HG03439 (cell line): Measurements from ENCODE around the gene FTO.
"Not testable (repeated sequence)": the region's sequence is repeated elsewhere in the genome, so short reads cannot be mapped to it uniquely, and the experiment has no call there.

Experiments used
- ATAC-seq: cut with Tn5 transposase; IDR thresholded peaks from one replicate; pipeline ENCODE4 v1.9.1; 2021; ENCODE audit warnings: mild to moderate bottlenecking, moderate library complexity; ENCODE audit not compliant: unreplicated experiment

FTO gene

DNA sequence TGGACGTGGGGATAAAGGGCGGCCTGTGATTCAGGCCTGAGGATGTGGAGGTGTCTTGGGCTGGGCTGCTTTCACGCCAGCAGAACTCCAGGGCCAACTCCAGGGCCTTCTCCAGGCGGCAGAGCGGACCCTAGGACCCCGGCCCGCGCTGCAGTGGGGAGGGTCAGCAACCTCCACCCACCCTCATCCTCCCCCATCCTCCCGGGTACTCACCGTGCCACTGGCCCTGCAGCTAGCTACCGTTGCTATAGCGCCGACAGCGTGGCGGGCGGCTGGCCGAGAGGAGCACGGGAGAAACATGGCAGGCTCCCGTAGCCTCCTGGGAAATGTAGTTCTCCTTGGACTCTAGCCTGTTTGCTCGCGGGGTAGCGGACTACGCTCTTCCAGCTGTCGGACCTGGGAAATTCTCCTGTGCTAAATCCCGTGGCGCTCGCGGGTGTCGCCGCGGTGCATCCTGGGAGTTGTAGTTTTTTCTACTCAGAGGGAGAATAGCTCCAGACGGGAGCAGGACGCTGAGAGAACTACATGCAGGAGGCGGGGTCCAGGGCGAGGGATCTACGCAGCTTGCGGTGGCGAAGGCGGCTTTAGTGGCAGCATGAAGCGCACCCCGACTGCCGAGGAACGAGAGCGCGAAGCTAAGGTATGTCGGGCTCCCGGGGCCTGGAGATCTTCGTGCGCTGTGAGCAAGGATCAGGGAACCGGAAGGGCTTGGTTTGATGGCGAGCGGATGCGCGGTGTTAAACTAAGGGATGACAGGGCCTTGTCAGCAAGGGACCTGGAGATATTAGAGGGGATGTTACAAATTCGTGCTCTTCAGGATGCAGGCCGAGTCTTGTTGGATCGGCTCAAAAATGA is at the start of gene FTO, which contains the start of gene RPGRIP1L:
Gene FTO, plus strand, starts transcription at position 567 of the 855 bp plus-strand sequence.
Gene RPGRIP1L, minus strand, starts transcription at position 270 of the 855 bp plus-strand sequence. CDS start 3,136 bp downstream, outside the sequence.
- ATAC-seq: peak; percentile 99

- ATAC-seq: no peak
Measured at GRCh38 chr16:53654946-53655345, 49.0 kb upstream of the FTO start.

- no peak for ATAC-seq
Measured at GRCh38 chr16:53662072-53662471, 41.9 kb upstream of the FTO start.

DNA sequence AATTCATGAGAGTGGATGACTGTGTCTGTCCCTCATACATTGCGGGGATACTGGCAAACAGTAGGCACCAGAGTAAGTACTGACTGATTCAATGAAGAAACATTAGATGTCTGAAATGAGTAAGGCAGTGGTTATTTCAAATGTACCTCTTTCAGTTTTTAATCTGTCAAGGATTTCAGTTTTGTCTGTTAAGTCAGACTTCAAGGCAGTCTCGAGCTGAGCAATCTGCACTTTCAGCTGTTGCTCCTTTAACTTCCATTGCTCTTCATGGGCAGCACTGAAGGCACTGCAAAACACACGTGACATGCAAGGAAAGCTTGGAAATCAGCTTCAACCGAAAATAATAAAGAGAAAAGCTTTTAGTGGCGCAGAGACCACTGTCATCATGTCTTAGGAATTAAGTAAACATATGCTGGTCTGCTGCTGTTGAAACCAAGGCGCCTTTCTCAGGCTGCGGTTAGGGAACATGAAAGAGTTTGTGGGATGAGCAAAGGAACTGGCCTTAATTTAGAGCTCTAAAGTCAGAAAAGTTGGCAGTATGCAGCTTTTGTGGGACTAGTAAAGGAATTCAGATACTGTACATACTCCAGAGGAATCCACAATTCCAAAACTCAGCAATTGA is 39.1 kb upstream of the FTO start:
- ATAC-seq: peak; percentile 80

GRCh38 chr16:53666786-53667415 is 37.1 kb upstream of the FTO start:
- no peak for ATAC-seq

- ATAC-seq: no peak
Measured at GRCh38 chr16:53668869-53669268, 35.1 kb upstream of the FTO start.

GRCh38 chr16:53672461-53672860 is 31.5 kb upstream of the FTO start:
- no peak for ATAC-seq

DNA sequence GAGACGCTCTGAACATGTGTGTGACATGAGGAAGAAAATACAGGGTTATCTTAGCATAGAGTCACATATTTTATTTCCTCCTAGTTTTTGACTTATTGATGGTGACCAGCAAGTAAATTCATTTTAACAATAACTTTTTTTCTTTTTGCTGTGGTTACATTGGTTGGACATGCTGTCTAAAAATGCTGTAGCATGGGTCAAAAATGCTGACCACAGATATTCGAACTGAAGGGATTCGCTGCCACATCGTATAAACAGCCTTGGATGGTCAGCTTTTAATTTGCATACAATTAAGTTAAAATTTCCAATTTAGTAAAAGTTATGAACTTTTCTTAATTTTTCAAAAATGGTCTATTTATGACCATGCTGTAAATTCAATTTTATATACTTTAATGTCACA is 30.8 kb upstream of the FTO start:
- ATAC-seq: no peak

- ATAC-seq: no peak
Measured at GRCh38 chr16:53678155-53678554, 25.8 kb upstream of the FTO start.

GRCh38 chr16:53678756-53679343 is 25.1 kb upstream of the FTO start:
- ATAC-seq: no peak

DNA sequence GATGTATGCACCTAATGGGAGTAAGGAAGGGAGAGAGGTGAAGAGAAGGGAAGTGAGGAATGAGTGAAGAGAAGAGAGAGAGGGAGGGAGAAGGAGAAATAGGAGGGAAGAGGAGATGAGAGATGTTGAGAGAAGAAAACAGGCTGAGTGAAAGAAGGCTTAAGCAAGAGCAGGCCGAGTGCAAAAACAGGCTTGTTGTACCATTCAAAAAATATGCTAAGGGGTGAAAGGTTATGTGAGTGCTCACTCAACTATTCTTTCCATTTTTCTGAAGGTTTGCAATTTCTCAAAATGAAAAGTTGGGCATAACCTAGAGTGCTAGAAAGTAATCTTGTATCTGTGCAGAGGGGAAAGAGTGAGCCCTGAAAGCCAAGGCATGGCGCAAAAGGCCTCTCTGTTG is 23.2 kb upstream of the FTO start:
- ATAC-seq: no peak

DNA sequence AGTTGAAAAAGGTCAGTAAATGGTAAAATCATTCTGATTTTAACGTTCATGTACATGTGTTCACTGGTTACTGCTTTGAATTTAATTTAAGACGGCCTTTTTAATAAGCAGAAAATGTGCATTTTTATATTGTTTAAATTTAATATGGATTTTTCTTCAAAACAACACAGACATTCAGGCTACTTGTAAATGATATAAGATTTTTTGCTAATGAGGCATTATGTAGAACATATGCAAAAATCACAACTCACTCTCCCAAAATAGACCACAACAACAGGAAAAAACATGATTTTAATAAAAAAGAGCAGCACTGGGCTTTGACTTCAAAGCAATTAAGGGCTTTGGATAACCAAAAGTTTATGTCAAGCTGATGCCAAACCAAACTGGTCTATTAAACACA is 22.6 kb upstream of the FTO start:
- ATAC-seq: no peak

- ATAC-seq: not testable (repeated sequence)
Measured at GRCh38 chr16:53685334-53685733, 18.6 kb upstream of the FTO start.

DNA sequence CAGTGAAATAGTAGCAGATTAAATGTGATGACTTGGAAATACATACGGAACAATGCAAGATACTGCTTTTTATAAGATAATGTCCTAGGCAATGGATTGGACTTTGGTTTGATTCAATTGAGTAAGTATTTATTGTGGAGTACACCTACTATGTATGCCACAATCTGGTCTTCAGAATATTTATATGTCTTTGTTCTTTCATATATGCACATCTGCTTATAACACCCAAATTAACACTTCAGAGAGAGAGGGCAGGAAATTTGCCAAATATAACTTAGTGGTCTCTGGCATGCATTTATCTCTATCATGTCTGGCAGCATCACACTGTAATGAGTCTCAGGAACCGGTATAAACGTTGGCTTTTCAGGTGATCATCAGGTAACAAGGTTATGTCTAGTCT is 17.2 kb upstream of the FTO start:
- no peak for ATAC-seq

DNA sequence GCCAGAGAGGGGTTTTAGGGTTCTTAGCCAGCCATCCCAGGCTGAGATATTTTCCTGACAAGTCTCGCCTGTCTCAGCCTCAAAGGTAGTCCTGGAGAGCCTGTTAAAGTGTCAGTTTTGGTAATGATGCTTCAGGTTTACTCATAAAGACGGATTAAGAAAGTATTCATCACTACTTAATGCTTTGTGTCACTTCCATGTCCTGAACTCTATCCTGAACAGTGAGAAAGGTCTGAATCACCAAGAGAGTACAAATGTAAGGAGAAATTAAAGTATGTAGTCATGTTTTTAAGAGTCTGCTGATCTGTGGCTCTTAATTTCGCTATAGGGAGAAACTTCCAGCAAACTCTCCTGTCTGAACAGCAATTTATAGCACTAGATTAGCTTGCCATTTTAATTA is 14.3 kb upstream of the FTO start:
- ATAC-seq: no peak

DNA sequence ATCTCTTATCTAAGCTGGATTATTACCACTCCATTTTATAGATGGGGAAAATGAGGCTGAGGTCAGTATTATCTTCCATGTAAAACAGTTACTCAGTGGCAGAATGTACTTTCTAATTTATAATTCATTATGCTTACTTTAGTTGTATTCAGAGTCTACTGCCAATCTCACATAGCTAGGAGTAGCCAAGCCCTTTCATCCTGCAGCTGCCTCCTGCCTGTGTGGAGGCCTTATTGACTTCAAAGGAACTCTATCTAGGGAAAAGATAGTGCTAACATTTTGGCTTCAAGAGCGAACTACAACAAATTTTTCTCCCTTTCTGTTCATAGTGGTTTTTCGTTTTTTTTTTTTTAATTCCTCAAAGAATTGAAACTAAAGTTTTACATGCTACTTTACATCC is 13.2 kb upstream of the FTO start:
- no peak for ATAC-seq

DNA sequence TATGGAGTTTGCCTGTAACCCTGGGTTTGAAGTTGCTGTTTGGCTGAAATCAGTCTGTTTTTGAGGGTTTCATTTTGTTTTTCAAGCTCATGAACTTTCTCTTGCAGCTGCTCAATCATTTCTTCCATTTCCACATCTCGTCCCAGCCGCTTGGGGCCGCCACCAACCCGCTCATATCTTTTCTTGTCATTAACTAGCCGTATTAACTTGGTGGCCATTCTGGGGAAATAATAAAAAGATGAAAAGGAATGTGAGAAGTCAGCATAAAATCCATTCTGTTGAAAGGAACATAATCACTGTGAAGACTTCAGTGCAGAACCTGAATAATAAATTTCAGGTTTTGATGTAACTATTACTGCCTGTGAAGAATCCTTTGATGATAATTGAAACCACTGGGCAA is 11.8 kb upstream of the FTO start:
- ATAC-seq: no peak

- no peak for ATAC-seq
Measured at GRCh38 chr16:53693320-53693719, 10.6 kb upstream of the FTO start.

DNA sequence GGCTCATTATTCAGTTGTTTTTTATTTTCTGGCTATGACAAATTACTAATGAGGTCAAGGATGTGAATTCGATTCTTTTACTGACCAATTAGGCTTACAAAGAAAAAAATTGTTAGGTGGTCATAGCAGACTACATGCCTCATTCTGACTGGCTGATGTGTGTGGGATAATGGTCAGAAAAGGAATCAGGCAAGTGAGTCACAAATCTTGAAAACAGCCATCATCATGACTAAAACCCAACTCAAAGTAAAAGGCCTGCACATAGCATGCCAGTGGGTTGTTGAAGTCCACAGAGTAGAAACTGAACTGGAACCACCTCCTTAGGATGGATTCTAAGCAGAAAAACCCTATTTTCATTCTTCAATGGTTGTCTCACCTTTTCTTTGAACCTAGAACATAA is 8.9 kb upstream of the FTO start:
- ATAC-seq: no peak

DNA sequence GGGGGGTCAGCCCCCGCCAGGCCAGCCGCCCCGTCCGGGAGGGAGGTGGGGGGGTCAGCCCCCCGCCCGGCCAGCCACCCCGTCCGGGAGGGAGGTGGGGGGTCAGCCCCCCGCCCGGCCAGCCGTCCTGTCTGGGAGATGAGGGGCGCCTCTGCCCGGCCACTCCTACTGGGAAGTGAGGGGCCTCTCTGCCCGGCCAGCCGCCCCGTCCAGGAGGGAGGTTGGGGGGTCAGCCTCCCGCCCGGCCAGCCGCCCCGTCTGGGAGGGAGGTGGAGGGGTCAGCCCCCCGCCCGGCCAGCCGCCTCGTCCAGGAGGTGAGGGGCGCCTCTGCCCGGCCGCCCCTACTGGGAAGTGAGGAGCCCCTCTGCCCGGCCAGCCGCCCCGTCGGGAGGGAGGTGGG is 5.7 kb upstream of the FTO start:
- not testable (repeated sequence) for ATAC-seq

DNA sequence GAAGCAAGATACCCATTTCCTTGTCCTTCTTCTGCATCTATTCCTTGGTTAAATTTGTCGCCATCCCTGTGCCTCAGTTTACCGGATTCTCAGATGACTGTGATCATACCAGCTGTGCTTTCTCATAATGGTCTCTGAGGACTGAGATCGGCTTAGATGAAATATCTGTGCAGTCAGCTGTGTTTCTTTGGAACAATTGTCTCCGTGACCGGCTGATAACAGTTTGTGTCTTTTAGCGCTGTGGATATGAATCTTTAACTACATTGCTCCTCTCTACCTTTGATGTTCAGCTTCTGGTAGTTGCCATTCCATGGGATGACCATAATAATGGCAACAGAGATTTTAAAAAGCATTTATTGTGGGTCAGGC is 473 bp downstream of the FTO start:
- no peak for ATAC-seq

GRCh38 chr16:53707671-53708070 is 3.7 kb downstream of the FTO start:
- ATAC-seq: no peak
